T-helper 22 cell (primary cell): ENCODE results near the gene RGS9BP.
"Not testable (repeated sequence)": the region's sequence is repeated elsewhere in the genome, so short reads cannot be mapped to it uniquely, and the experiment has no call there.

Experiments used
- DNase-seq: peaks from one replicate; pipeline ENCODE4 v3.0.0-alpha.2; 2020; ENCODE audit warnings: low read depth

Gene RGS9BP

DNA sequence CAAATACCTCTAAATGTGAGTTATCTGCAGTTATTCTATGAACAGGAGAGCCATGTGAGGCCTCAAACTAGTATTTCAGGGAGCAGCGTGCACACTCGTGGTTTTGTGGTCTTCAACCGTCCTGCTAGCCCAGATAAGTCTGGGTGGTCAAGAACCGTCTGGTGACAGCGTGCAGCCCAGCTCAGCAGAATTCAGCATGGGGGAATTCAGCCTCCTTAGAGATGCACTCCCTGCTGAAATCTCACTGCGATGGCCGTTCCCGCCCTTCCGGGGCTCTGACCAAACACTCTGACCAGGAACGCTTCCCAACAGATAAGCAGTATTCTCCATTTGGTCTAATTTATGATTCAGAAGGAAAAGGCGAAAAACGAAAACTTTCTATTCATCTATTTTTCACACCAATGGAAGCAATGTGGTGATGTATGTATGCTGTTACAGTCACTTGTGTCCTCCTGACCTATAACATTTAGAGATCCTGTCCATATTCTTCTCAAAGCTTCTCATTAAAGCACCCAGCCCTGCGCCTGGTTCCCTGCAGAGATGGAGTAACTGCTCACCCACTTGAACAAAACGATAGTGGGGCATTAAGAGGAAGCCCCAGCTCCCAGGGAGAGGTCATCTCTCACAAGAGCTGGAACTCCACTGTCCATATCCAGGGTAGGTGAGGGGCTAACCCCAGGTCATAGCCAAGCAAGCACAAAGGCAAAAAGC lies 3.6 kb upstream of the RGS9BP start:
- no peak for DNase-seq

- no peak for DNase-seq
Measured at GRCh38 chr19:32672841-32673240, 2.8 kb upstream of the RGS9BP start.

DNA sequence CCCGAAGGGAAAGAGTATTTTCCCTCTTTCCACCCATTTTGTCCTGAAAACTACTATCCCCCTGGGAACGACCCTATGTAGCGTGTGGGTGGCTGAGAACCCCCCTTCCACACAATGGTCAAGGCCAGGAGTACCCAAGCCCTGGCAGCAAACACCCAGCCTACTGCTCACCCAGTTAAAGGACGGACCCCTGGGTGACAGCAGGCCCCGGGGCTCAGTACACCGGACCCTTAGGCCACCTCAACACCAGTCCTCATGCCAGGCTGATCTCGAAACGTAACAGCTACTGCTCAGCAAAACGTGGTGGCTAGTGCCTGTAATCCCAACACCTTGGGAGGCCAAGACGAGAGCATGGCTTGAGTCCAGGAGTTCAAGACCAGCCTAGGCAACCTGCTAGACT lies 2.1 kb upstream of the RGS9BP start:
- no peak for DNase-seq

DNA sequence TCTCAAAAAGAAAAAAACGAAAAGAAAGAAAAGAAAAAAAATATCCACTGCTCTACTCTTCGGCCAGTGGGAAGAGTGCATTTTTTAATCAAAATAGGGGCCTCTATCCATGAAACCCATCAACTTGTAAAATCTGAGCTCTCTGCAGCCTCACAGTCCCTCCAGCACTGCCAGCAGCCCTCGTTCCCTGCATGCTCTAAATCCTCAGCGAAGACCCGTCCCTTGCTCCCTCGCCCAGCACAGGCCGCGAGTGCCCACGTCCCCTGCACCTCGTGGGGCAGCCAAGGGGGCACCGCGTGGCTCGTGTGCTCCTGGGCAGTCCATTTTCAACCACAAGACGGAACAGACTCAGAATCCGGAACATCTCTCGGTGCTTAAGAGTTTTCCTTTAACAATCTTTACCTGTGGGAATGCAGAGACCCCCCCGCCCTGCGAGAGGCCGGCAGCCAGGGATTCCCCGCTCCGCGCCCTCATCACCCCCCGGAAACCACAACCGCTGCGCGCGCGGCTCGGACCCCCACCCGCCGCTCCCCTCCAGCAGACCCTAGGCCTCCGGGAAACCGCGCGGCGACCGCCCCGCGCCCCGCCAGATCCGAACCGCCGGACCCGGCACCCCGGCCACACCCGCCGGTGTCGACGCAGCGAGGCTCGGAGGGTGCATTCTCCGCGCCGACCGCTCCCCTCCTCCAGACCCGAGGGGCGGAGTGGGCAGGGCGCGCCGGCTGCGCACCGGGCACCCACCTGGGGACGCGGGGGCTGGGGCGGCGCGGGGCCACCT lies 1.3 kb upstream of the RGS9BP start:
- DNase-seq, result no peak

DNA sequence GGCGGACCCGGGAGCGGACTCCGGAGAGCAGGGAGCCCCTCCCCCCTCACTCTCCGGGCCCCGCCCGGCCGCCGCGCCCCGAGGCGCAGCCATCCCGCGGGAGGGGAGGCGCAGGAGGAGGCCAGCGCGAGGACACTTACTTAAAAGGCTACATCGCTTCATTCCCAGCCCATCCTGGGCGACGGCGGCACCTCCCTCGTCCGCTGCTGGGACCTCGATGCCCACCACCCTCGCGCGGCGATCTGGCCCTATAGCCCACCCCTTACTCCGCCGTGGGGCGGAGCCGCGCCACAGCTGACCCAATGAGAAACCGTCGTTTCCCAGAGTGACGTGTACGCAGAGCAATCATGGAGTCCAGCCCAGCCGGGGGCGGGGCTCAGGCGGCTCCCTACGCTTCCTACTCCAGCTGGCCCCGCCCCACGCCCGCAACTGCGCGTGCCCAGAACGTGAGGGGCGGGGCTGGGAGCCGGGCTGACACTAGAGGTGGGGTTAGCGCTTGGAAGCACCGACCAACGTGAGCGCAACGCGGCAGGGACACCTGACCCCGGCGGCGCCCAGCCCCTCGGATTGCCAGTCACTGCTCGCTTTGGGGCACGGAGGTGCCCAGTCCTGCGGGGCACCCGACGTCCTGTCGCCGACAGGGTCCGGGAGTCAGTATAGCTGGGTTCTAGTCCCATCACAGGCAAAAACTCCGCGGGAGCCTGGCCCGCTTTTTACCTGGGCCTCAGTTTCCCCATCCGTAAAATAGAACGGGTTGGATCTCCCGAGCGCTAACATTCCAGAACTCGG lies 523 bp upstream of the RGS9BP start, which contains the start of gene ANKRD27:
TSS of gene ANKRD27 (minus strand) at position 250 of the 789 bp plus-strand sequence. CDS start 16,165 bp downstream, outside the sequence.
- DNase-seq, result peak; percentile 94

DNA sequence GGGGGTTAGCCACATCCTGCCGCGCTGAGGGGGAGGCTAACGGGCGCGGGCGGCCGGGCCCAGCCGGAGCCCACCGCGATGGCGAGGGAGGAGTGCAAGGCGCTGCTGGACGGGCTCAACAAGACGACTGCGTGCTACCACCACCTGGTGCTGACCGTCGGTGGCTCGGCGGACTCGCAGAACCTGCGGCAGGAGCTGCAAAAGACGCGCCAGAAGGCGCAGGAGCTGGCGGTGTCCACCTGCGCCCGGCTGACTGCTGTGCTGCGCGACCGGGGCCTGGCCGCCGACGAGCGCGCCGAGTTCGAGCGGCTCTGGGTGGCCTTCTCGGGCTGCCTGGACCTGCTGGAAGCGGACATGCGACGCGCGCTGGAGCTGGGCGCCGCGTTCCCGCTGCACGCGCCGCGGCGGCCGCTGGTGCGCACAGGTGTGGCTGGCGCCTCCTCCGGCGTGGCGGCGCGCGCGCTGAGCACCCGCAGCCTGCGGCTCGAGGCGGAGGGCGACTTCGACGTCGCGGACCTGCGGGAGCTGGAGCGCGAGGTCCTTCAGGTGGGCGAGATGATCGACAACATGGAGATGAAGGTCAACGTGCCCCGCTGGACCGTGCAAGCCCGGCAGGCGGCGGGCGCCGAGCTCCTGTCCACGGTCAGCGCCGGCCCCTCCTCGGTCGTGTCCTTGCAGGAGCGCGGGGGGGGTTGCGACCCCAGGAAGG lies 692 bp downstream of the RGS9BP start:
- DNase-seq, result no peak

GRCh38 chr19:32676895-32677359 lies 1.3 kb downstream of the RGS9BP start:
- no peak for DNase-seq

- DNase-seq, result no peak
Measured at GRCh38 chr19:32677657-32678056, 2.0 kb downstream of the RGS9BP start.

GRCh38 chr19:32680986-32681385 lies 5.3 kb downstream of the RGS9BP start:
- no peak for DNase-seq

GRCh38 chr19:32682317-32682716 lies 6.7 kb downstream of the RGS9BP start:
- no peak for DNase-seq

DNA sequence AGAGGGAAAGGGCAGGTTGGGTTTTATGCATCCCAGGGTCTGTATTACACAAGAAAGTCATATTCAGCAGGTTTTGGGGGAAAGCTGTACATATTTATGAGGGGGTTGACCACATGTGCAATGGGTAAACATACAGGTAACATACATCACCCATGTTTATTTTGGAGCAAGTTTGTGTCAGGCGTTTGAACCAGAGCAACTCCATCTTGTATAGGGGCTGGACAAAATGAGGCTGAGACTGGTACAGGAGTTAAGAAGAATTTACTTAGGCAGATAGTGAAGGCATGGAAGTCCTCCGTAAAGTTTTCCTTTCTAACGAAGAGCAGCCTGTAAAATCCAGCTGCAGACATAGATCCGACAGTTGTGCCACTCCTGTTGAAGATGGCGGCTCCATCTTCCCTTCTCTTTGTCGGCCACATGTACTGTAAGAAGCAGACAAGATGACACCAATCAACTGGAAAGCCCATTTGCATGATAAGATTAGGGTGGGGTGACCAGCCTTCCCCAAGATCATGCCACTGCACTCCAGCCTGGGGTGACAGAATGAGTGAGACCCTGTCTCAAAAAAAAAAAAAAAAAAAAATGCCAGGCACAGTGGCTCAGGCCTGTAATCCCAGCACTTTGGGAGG lies 11.3 kb downstream of the RGS9BP start:
- no peak for DNase-seq

GRCh38 chr19:32687681-32688080 lies 12.0 kb downstream of the RGS9BP start:
- DNase-seq, result no peak

GRCh38 chr19:32688311-32688710 lies 12.7 kb downstream of the RGS9BP start:
- no peak for DNase-seq

GRCh38 chr19:32691291-32691951 lies 15.8 kb downstream of the RGS9BP start, which contains the start of gene NUDT19:
Gene NUDT19 (plus strand): TSS chr19:32691821. CDS start chr19:32691961, 140 bp downstream.
- peak; percentile 50 for DNase-seq

GRCh38 chr19:32691952-32692726 lies 16.5 kb downstream of the RGS9BP start:
- DNase-seq, result peak; percentile 27

DNA sequence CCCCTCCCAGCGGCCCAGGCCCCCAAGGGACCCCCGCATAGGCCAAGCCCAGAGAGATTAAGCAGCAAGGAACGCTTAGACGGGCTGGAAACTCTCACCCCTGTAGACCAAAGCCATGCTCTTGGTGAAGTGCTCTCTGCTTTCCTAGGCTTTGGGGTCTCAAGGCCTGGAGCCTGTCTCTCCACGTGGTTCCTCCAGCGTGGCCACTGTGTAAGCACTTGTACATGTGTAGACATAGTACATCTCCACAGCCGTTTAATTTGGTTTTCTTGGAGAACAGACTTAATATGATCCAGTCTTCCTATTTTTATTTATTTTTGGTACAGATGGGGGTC lies 17.0 kb downstream of the RGS9BP start:
- no peak for DNase-seq

GRCh38 chr19:32693151-32694108 lies 17.8 kb downstream of the RGS9BP start:
- not testable (repeated sequence) for DNase-seq

DNA sequence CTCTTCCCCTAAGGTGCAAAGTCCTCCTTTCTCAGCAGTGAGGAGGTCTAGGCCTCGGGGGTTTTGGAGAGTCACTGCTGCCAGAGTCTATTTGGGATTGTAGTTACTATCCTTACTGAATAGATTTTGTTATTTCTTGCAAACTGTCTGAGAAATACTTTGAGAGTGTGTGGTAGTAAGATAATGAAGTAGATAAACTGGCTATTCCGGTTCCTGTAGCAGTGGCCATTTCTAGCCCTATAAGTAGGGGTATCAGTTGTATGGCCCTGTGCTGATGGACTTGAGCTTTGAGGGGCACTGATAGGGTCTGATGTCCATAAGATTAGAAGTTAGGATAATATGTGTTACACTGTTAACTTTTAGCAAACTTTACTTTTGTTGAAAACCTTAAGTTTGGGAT lies 18.7 kb downstream of the RGS9BP start:
- not testable (repeated sequence) for DNase-seq

DNA sequence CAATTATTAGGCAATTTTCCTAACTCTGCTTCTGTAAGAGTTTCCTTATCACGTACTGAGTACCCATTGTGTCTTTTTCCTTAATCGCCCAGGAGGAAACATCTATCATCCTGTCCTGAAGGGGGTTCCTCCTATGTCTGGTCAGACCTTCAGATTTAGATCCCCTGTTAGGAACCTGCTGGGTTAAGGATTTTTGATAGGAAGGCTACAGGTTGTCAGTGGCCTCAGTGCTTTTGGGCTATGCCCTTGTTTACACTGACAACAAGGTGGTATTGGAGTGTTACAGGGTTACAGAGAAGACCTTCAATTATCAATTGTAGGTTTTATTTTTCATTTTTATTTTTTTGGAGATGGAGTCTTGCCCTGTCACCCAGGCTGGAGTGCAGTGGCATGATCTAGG lies 19.2 kb downstream of the RGS9BP start:
- DNase-seq, result not testable (repeated sequence)
